IPS-18a (cell line): Measurements from ENCODE around the gene FAM107B.
"Not testable (repeated sequence)": the region's sequence is repeated elsewhere in the genome, so short reads cannot be mapped to it uniquely, and the experiment has no call there.

Experiments used
- H3K27ac ChIP-seq: one replicate; pipeline ENCODE4 v1.5.1; 2013; ENCODE audit warnings: low read length
- H3K27me3 ChIP-seq: one replicate; pipeline ENCODE4 v1.6.1; 2013; ENCODE audit warnings: mild to moderate bottlenecking, low read length; ENCODE audit not compliant: control insufficient read depth, insufficient read depth
- H3K36me3 ChIP-seq: one replicate; pipeline ENCODE4 v1.6.1; 2013; ENCODE audit warnings: low read depth, low read length; ENCODE audit not compliant: control insufficient read depth
- H3K4me1 ChIP-seq: one replicate; pipeline ENCODE4 v1.6.1; 2013; ENCODE audit warnings: low read depth, low read length; ENCODE audit not compliant: control insufficient read depth
- H3K4me3 ChIP-seq: one replicate; pipeline ENCODE4 v1.5.1; 2013; ENCODE audit warnings: low read length
- H3K9ac ChIP-seq: one replicate; pipeline ENCODE4 v1.6.1; 2013; ENCODE audit warnings: mild to moderate bottlenecking, low read length, moderate library complexity
- H3K9me3 ChIP-seq: one replicate; pipeline ENCODE4 v1.6.1; 2013; ENCODE audit warnings: low read depth, low read length; ENCODE audit not compliant: control insufficient read depth

FAM107B gene

GRCh38 chr10:14728346-14728745, 46.4 kb downstream of the FAM107B start:
- Histone ChIP-seq H3K9me3 (no peaks in the 10 kb centered on the region), H3K27ac (no peak overlapping the region), H3K4me3 (no peak overlapping the region), H3K9ac (no peak overlapping the region), H3K36me3 (no peaks in the 10 kb centered on the region), H3K27me3 (no peaks in the 10 kb centered on the region), H3K4me1 (no peaks in the 10 kb centered on the region)

GRCh38 chr10:14727924-14728323, 46.8 kb downstream of the FAM107B start:
- no peaks in the 10 kb centered on the region for H3K9me3 ChIP-seq
- no peak overlapping the region for H3K9ac ChIP-seq

GRCh38 chr10:14727465-14727864, 47.2 kb downstream of the FAM107B start:
- Histone ChIP-seq H3K27ac (no peak overlapping the region), H3K9ac (no peak overlapping the region), H3K36me3 (no peaks in the 10 kb centered on the region), H3K27me3 (no peaks in the 10 kb centered on the region), H3K9me3 (no peaks in the 10 kb centered on the region), H3K4me1 (no peaks in the 10 kb centered on the region), H3K4me3 (no peak overlapping the region)

More at GRCh38 chr10:14727924-14728323, 46.8 kb downstream of the FAM107B start:
- no peak overlapping the region for H3K4me3 ChIP-seq
- H3K4me1 ChIP-seq, result no peaks in the 10 kb centered on the region
- H3K36me3 ChIP-seq, result no peaks in the 10 kb centered on the region
- H3K27ac ChIP-seq, result no peak overlapping the region
- H3K27me3 ChIP-seq, result no peaks in the 10 kb centered on the region

- no peaks in the 10 kb centered on the region for H3K27me3 ChIP-seq
- H3K4me3 ChIP-seq, result no peak overlapping the region
- no peak overlapping the region for H3K9ac ChIP-seq
- H3K36me3 ChIP-seq, result no peaks in the 10 kb centered on the region
- H3K9me3 ChIP-seq, result no peaks in the 10 kb centered on the region
- H3K4me1 ChIP-seq, result no peaks in the 10 kb centered on the region
- H3K27ac ChIP-seq, result no peak overlapping the region
Measured at GRCh38 chr10:14724931-14725330, 49.8 kb downstream of the FAM107B start.

GRCh38 chr10:14723052-14723689, 51.5 kb downstream of the FAM107B start:
- H3K36me3 ChIP-seq, result no peaks in the 10 kb centered on the region
- H3K9ac ChIP-seq, result no peak overlapping the region
- no peak overlapping the region for H3K27ac ChIP-seq
- H3K9me3 ChIP-seq, result no peaks in the 10 kb centered on the region
- H3K4me3 ChIP-seq, result no peak overlapping the region
- no peaks in the 10 kb centered on the region for H3K27me3 ChIP-seq
- no peaks in the 10 kb centered on the region for H3K4me1 ChIP-seq

- H3K4me3 ChIP-seq, result no peak overlapping the region
- no peak overlapping the region for H3K27ac ChIP-seq
- no peaks in the 10 kb centered on the region for H3K27me3 ChIP-seq
- no peaks in the 10 kb centered on the region for H3K36me3 ChIP-seq
- no peaks in the 10 kb centered on the region for H3K4me1 ChIP-seq
- H3K9me3 ChIP-seq, result no peaks in the 10 kb centered on the region
- no peak overlapping the region for H3K9ac ChIP-seq
Measured at GRCh38 chr10:14717552-14717951, 57.1 kb downstream of the FAM107B start.

- Histone ChIP-seq H3K9me3 (no peaks in the 10 kb centered on the region), H3K27me3 (no peaks in the 10 kb centered on the region), H3K36me3 (no peaks in the 10 kb centered on the region), H3K4me1 (no peaks in the 10 kb centered on the region), H3K27ac (no peak overlapping the region), H3K9ac (no peak overlapping the region), H3K4me3 (no peak overlapping the region)
Measured at GRCh38 chr10:14712991-14713424, 61.7 kb downstream of the FAM107B start.

- H3K9me3 ChIP-seq, H3K4me1 ChIP-seq, H3K4me3 ChIP-seq, H3K36me3 ChIP-seq, H3K9ac ChIP-seq, H3K27ac ChIP-seq, H3K27me3 ChIP-seq: not testable (repeated sequence)
Measured at GRCh38 chr10:14709344-14709743, 65.4 kb downstream of the FAM107B start.

- Histone ChIP-seq H3K27ac (no peak overlapping the region), H3K9ac (no peak overlapping the region), H3K9me3 (no peaks in the 10 kb centered on the region), H3K4me3 (no peak overlapping the region), H3K27me3 (no peaks in the 10 kb centered on the region), H3K36me3 (no peaks in the 10 kb centered on the region), H3K4me1 (peaks cover 3% of the 10 kb centered on the region)
Measured at GRCh38 chr10:14707481-14707880, 67.2 kb downstream of the FAM107B start.

GRCh38 chr10:14705548-14706230, 69.0 kb downstream of the FAM107B start:
- Histone ChIP-seq H3K27ac (no peak overlapping the region), H3K9ac (no peak overlapping the region)

GRCh38 chr10:14703631-14704001, 71.1 kb downstream of the FAM107B start:
- peaks cover 3% of the 10 kb centered on the region for H3K4me1 ChIP-seq
- no peak overlapping the region for H3K27ac ChIP-seq
- no peak overlapping the region for H3K9ac ChIP-seq
- no peaks in the 10 kb centered on the region for H3K36me3 ChIP-seq
- no peak overlapping the region for H3K4me3 ChIP-seq
- no peaks in the 10 kb centered on the region for H3K27me3 ChIP-seq
- no peaks in the 10 kb centered on the region for H3K9me3 ChIP-seq

More at GRCh38 chr10:14705548-14706230, 69.0 kb downstream of the FAM107B start:
- Histone ChIP-seq H3K4me3 (no peak overlapping the region), H3K4me1 (peaks cover 3% of the 10 kb centered on the region), H3K27me3 (no peaks in the 10 kb centered on the region), H3K9me3 (no peaks in the 10 kb centered on the region), H3K36me3 (no peaks in the 10 kb centered on the region)

- H3K9ac ChIP-seq, result no peak overlapping the region
- H3K4me3 ChIP-seq, result no peak overlapping the region
- peaks cover 3% of the 10 kb centered on the region for H3K4me1 ChIP-seq
- no peaks in the 10 kb centered on the region for H3K27me3 ChIP-seq
- no peaks in the 10 kb centered on the region for H3K9me3 ChIP-seq
- no peak overlapping the region for H3K27ac ChIP-seq
- no peaks in the 10 kb centered on the region for H3K36me3 ChIP-seq
Measured at GRCh38 chr10:14701466-14701865, 73.2 kb downstream of the FAM107B start.
